HG03060 (cell line): Measurements from ENCODE around the gene HTD2.
"Not testable (repeated sequence)": the region's sequence is repeated elsewhere in the genome, so short reads cannot be mapped to it uniquely, and the experiment has no call there.

ENCODE experiments used
- ATAC-seq: cut with Tn5 transposase; IDR thresholded peaks from one replicate; pipeline ENCODE4 v1.9.1; 2021; ENCODE audit warnings: low read depth, moderate number of reproducible peaks; ENCODE audit not compliant: unreplicated experiment

Gene HTD2

GRCh38 chr3:58329922-58330413, 23.6 kb downstream of the HTD2 start:
- ATAC-seq: no peak

DNA sequence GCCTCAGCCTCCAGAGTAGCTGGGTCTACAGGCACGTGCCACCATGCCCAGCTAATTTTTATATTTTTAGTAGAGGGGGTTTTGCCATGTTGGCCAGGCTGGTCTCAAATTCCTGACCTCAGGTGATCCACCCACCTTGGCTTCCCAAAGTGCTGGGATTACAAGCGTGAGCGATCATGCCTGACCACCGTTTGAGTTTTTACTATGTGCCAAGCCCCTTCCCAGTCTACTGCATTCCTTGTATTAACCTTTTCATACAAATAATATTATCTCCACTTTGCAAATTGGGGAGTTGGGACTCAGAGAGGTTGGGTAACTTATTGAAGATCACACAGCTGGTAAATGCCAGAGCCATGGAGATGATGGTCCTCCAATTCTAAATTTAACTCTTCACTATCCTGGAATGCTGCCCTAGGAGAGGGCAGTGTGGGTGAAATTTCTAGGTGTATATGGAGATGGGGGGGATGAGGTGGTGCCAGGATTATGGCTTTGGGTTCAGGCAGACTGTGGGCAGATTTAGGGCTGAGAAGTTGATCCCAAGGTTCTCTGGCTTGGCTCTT, 25.4 kb downstream of the HTD2 start:
- no peak for ATAC-seq

DNA sequence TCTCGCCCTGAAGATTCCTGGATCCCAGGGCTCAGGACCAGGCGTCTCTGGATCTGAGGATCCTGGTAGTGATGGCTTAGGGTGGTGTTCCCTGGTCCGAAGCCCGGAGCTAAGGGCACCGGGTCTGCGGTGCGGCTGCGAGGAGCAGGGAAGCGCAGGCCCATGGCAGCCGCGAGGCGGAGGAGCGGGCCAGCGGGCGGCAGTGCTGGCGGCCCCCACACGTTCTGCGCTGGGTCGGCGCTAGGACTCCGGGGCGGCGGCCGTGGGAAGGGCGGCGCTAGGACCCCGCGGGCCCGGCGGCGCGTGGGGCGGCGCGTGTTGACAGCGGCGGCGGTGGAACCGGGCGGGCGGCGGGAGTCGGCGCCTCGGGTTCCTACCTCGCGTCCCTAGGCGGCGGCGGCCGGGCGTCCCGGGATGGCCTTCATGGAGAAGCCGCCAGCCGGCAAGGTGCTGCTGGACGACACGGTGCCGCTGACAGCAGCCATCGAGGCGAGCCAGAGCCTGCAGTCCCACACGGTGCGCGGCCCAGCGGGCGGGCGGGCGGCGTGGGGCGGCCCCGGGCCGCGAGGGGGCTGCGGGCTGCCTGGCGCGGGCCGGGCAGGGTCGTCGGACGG, 26.4 kb downstream of the HTD2 start, which contains the start of gene PXK:
Gene PXK (plus strand): TSS at position 318 of the 614 bp plus-strand sequence. CDS start 97 bp downstream, at position 415.
- ATAC-seq: peak; percentile 40

GRCh38 chr3:58333206-58334012, 27.1 kb downstream of the HTD2 start:
- ATAC-seq: no peak

- ATAC-seq: no peak
Observed at GRCh38 chr3:58334013-58334321, 27.6 kb downstream of the HTD2 start.

DNA sequence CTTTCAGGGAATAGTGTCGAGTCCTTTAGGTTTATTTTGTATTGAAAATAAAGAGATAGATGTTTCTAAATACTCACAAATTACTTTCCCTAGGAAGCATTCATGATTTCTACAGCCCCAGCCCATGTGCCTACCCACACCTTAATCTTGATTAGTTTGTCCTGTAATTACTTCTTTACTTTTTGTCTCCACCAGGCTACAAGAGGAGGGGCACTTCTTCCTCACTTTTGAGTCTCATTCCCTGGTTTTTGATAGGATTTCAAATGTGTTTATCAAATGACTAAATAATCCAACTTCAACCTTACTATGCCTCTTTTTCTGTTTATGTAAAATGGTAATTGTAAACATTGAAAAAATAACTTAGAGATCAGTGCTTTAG, 28.2 kb downstream of the HTD2 start:
- no peak for ATAC-seq

GRCh38 chr3:58335652-58335947, 29.3 kb downstream of the HTD2 start:
- no peak for ATAC-seq

GRCh38 chr3:58336135-58336882, 30.0 kb downstream of the HTD2 start:
- no peak for ATAC-seq

GRCh38 chr3:58337190-58337589, 30.9 kb downstream of the HTD2 start:
- ATAC-seq: no peak

GRCh38 chr3:58339146-58339545, 32.8 kb downstream of the HTD2 start:
- not testable (repeated sequence) for ATAC-seq

DNA sequence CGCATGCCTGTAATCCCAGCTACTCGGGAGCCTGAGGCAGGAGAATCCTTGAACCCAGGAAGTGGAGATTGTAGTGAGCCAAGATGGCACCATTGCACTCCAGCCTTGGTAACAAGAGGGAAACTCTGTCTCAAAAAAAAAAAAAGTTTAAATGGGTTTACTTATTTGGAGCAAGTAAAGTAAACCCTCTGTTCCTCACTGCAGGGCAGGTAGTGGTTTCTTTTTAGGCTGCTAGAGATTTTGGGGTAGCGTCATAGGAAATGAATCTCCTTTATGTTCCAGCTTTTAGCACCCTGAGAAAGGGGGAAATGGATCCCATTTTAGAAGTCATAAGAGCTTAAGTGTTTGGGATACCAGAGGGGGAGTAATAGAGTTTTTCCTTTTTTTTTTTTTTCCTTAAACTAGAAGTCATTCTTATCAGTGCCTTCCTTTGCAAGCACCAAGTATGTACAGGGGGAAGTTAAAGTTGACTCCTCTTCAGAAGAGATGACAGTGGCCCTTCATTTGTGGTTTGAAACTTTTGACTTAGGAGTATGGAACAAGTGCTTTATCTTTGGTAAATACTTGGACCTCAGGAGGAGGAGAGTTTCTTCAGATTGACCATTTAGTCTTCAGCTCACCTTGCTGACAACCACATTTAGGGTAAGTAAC, 34.4 kb downstream of the HTD2 start:
- no peak for ATAC-seq

DNA sequence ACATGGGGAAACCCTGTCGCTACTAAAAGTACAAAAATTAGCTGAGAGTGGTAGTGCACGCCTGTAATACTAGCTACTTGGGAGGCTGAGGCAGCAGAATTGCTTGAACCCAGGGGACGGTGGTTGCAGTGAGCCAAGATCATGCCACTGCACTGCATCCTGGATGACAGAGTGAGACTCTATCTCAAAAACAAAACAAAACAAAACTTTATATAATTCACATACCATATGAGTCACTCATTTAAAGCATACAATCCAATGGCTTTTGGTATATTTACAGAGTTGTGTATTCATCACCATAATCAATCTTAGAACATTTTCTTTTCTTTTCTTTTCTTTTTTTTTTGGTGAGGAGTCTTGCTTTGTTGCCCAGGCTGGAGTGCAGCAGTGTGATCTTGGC, 35.1 kb downstream of the HTD2 start:
- ATAC-seq: no peak

DNA sequence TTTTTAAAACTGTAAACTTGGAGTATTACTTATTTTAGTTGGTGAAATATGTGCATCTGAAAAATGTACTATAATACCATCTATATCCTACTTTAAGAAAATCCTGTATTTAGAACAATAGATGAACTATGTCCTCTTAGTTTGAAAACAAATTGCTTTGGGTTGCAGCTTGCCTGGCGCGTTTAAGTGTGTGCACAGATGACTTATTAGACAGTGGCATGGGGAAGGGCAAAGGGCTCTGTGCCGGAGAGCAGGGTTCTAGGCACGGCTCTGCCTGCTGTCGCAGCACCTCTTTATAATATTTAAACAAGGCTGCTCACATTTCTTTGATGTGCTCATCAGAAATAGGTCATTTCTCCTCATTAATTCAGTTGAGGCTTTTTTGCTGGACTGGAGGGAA, 36.4 kb downstream of the HTD2 start:
- ATAC-seq: no peak

DNA sequence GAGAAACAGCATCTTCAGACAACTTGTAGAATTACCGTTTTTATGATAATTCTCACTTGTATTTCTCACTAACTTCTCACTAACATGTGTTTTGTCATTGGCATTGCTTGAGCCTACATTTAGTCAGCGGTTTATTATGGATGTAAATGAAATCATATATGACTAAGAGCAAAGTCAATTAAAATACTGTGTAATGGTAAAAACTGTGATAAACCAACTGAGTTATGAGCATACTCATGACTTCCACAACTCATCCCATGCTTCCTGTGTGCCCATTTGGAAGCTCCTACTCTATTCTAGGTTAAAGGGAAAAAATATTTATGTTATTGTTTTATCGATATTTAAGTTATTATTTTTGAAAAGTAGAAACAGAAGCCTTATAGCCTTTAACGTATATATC, 39.1 kb downstream of the HTD2 start:
- no peak for ATAC-seq

- no peak for ATAC-seq
Observed at GRCh38 chr3:58346368-58346767, 40.0 kb downstream of the HTD2 start.

GRCh38 chr3:58347984-58348383, 41.7 kb downstream of the HTD2 start:
- ATAC-seq: no peak

GRCh38 chr3:58349792-58350626, 43.7 kb downstream of the HTD2 start:
- ATAC-seq: peak; percentile 72

DNA sequence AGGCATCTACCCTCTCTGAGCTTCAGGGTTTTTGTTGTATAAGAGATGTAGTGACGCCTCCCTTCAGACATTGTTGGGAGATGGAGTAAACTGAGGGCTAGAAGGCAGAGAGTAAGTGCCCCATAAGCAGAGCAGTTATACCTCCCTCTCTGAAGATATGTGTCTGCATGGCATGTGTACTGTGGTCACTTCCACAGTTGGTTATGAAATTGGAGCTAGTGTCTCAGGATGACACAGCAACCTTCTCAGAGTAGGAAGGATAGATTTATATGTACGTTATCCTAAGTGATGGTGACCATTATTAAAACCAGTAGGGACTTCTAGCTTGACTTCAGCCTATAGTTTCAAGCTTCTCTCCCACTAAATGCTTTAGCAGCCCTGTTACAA, 44.3 kb downstream of the HTD2 start:
- no peak for ATAC-seq

- no peak for ATAC-seq
Observed at GRCh38 chr3:58351920-58352319, 45.6 kb downstream of the HTD2 start.

DNA sequence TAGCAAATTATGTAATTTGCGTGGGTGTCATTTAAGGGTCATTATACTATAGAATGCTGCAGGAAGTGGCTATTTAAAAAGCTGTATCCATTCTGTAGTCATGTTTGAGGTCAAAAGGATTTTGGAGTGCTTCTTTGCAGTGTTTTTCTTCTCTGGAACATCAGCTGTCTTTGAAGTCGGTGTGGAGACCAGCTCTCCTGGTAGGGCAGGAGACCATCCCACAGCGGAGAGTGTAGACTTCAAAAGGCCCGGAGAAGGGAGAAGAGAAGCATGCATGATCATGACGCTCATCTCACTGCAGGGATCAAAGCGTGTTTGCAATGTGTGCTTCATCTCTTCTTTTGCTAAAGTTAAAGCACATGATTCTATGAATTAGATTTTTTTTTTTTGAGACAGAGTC, 46.3 kb downstream of the HTD2 start:
- no peak for ATAC-seq
